Uterus (tissue), 2 donors: ENCODE data around the gene NASP.

Source experiments
- POLR2A ChIP-seq, 2 donors: fragments of 450-650 bp; IDR thresholded peaks; one replicate each; pipeline ENCODE4 v1.6.1; 2016; ENCODE audit warnings: antibody characterized with exemption in 2 of 2, mild to moderate bottlenecking in 1 of 2, moderate library complexity in 1 of 2
- TF ChIP-seq, protein P1 (sequence below), 4 experiments: fragments of 200-600 bp in 2 of 4; fragments of 450-650 bp in 2 of 4; sonication (generic) in 2 of 4; IDR thresholded peaks; one replicate each; pipeline ENCODE4 v1.5.1; 2016 to 2019; ENCODE audit warnings: antibody characterized with exemption in 4 of 4, mild to moderate bottlenecking in 2 of 4, moderate library complexity in 1 of 4

DNA sequence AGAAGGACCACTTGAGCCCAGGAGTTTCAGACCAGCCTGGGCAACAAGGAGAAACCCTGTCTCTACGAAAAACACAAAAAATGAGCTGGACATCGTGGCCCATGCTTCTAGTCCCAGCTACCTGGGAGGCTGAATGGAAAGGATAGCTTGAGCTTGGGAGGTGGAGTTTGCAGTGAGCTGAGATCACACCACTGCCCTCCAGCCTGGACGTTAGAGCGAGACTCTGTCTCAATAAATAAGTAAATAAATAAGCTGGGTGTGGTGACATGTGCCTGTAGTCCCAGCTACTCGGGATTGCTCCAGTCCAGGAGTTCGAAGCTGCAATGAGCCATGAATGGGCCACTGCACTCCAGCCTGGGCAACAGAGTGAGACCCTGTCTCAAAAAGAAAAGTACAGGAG lies 29.6 kb upstream of the NASP start:
- TF ChIP-seq, protein P1, sequence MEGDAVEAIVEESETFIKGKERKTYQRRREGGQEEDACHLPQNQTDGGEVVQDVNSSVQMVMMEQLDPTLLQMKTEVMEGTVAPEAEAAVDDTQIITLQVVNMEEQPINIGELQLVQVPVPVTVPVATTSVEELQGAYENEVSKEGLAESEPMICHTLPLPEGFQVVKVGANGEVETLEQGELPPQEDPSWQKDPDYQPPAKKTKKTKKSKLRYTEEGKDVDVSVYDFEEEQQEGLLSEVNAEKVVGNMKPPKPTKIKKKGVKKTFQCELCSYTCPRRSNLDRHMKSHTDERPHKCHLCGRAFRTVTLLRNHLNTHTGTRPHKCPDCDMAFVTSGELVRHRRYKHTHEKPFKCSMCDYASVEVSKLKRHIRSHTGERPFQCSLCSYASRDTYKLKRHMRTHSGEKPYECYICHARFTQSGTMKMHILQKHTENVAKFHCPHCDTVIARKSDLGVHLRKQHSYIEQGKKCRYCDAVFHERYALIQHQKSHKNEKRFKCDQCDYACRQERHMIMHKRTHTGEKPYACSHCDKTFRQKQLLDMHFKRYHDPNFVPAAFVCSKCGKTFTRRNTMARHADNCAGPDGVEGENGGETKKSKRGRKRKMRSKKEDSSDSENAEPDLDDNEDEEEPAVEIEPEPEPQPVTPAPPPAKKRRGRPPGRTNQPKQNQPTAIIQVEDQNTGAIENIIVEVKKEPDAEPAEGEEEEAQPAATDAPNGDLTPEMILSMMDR (IDR thresholded peaks at IDR 0.05): no peak
- TF ChIP-seq POLR2A (IDR thresholded peaks at IDR 0.05): no peak
